ENCODE measurements around the gene SKOR1.

SKOR1 gene

GRCh38 chr15:67796196-67797127 lies 28.8 kb upstream of the SKOR1 start:
- no peak for DNase-seq (ENCODE audit: low read depth)

- no peak for DNase-seq (ENCODE audit: low read depth)
Measured at GRCh38 chr15:67799801-67800205, 25.5 kb upstream of the SKOR1 start.

- no peak for DNase-seq (ENCODE audit: low read depth)
Measured at GRCh38 chr15:67801142-67801541, 24.2 kb upstream of the SKOR1 start.

DNA sequence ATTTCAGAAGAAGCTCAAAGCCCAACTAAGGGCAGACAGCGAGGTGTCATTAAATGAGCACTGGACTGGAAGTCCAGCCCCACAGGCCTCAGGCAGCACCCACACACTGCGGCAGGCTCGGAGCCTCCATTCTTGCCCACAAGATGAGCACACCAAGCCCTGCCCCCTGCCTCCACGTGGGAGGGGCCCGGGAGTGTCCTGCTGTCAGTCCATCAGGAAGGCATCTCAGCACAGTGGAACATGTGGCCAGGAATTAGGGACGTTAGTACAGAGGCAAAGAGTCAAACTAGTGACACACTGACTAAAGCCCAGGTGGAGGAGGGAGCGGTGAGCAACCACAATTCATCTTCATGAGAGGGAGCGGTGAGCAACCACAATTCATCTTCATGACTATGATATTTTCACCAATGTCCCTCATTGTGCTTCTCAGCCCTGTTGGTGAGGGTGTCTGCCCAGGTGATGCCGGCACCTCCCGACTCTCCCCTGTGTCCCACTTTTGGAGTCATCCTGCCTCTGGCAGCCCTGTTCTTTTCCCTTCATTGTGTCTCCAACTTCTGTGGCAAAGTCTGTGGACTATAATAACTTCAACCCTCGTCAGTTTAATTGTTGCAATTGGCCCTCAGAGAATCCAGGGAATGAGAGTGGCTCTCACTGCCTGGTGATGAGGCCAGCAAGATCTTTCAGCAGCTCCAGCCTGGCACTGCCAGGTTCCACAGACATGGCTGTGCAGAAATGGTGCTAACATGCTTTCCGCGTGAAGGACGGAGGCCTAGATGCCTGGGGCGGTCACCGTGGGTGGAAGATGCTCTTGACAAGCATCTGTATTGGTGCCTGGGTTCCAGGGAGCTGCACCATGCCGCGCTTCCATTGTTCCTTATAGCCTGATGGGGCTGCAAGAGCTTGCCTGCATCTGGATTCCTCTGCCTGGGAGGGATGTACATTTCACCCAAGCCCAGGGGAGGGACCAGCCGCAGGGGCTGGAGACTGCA lies 23.1 kb upstream of the SKOR1 start:
- no peak for DNase-seq (ENCODE audit: low read depth)

DNA sequence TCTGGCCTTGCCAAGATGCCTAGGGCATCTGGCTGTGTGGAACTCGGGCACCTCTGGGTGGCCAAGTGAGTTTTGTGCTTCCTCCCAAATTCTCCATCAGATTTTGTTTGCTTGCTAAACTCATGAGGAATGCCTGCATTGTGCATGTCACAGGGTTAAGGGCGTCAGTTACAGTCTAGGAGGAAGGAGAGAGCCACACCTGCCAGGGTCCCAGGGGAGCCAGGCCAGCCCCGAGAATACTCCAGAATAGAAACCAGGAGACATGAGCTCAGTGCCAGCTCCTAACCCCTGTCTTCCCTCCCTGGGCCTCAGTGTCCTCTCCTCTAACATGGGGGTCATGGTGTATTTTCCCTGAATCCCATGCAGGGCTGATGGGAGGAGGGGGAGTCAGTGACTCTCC lies 22.0 kb upstream of the SKOR1 start:
- no peak for DNase-seq (ENCODE audit: low read depth)

- no peak for DNase-seq (ENCODE audit: low read depth)
Measured at GRCh38 chr15:67803996-67804843, 21.1 kb upstream of the SKOR1 start.

GRCh38 chr15:67805008-67805665 lies 20.2 kb upstream of the SKOR1 start:
- DNase-seq (ENCODE audit: low read depth), result no peak

DNA sequence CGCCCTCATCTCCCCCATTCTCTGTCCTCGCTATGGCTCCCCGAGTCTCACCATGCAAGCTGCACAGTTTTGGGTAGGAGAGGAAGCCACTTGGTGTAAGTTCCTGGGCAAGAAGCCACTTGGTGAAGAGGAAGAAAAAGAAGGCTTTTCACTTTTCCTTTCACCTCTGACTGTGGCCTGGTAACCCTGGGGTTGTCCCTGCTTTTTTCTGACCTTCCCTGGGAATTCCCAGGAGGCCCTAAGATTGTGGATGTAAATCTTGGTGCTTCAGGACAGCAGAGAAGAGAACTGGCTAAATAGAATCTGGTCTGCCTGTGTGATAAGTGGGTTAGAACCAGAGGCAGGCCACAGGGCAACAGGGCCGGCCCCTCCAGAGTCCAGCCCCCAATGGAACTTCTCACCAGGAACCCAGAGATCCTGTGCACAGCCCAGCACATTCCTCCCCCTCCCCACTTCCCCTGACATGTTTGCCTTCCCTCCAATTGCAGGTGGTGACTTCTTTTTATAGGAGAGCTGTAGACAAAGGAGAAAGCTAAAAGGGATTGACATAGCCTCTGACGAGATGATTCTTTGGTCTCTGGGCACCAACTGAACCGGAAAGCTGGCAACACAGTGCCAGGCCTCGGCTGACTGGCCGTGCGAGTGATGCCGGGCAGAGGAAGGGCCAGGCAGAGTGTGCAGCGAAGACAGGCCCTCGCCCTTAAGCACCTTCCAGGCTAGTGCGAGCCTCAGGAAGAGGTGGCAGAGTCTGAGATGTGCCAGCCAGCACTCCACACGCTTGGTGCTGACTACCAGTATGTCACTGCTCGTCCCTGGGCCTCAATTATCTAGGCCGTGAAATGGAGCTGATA lies 19.4 kb upstream of the SKOR1 start:
- DNase-seq (ENCODE audit: low read depth), result no peak

DNA sequence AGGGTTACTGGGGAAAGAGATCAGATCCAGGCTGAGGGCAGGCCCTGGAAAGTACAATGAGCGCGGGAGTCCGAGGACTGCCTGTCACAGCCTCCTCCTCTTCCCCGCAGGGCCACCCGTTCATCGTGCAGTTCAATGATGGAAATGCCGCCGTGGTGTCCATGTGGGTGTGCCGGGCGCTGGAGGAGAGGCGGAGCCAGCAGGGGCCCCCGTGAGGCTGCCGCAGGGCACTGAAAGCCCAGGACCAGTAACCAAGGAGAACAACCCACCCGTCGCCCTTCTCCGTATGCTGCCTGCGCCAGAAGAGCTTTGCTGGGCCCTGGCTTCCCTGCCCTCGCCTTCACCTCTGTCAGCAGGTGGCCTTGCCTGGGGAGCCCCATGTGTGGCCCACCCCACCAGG lies 18.8 kb upstream of the SKOR1 start:
- DNase-seq (ENCODE audit: low read depth), result no peak

- DNase-seq (ENCODE audit: low read depth), result no peak
Measured at GRCh38 chr15:67807141-67807540, 18.2 kb upstream of the SKOR1 start.

GRCh38 chr15:67807836-67808235 lies 17.5 kb upstream of the SKOR1 start:
- DNase-seq (ENCODE audit: low read depth), result no peak

DNA sequence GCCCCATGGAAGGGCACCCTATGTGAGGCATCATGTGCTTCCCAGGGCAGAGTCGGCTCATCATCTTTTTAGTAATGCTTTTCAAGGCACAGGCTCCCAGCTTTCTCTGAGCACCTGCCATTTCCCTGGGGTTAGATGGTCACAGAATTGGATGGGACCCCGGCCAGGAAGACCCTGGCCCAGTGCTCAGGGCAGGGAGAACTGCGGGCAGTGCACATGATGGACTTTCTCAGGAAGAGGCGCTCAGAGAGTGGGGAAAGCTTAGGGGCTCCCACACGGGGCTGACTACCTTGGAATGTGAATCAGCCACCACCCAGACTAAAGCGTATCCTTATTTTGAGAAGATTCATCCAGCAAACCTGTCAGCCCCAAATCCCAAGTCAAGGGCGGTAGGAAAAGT lies 16.5 kb upstream of the SKOR1 start:
- DNase-seq (ENCODE audit: low read depth), result no peak

DNA sequence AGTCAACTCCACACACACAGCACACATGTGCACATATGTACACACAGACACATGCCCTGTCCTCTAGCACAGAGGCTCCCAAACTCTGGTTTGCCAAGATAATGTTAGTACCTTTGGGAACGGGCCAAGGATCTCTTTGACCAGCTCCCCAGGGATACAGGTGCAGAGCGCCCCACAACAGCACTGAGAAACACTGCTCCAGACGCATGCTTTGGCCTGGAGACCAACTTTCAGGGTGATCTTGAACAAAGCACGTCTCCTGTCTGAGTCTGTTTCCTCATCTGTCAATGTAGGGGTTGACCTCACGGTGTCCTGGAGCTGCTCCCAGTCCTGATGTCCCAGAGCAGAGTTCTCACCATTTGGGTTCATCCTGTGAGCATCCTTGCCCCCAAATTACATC lies 15.9 kb upstream of the SKOR1 start:
- no peak for DNase-seq (ENCODE audit: low read depth)

GRCh38 chr15:67809866-67810265 lies 15.4 kb upstream of the SKOR1 start:
- DNase-seq (ENCODE audit: low read depth), result no peak

DNA sequence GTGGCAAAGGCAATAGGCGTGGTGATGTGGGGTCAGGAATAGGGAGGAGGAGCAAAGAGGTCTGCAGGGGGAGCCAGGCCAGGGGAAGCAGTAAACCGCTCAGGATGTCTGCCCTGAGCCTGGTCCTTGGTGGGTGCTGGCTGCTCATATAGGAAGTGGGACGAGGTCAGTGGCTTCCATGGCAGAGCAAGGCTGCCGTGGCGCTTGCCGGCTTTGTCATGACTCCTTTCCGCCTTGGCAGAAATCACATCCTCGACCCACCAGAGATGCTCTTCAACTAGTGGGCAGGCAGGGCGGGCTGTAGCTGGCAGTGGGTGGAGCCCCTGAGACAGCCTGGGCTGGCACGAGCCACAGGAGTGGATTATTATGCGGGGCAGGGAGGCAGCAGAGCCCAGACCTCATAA lies 13.1 kb upstream of the SKOR1 start:
- DNase-seq (ENCODE audit: low read depth), result no peak

GRCh38 chr15:67813104-67813634 lies 12.1 kb upstream of the SKOR1 start:
- DNase-seq (ENCODE audit: low read depth), result no peak

DNA sequence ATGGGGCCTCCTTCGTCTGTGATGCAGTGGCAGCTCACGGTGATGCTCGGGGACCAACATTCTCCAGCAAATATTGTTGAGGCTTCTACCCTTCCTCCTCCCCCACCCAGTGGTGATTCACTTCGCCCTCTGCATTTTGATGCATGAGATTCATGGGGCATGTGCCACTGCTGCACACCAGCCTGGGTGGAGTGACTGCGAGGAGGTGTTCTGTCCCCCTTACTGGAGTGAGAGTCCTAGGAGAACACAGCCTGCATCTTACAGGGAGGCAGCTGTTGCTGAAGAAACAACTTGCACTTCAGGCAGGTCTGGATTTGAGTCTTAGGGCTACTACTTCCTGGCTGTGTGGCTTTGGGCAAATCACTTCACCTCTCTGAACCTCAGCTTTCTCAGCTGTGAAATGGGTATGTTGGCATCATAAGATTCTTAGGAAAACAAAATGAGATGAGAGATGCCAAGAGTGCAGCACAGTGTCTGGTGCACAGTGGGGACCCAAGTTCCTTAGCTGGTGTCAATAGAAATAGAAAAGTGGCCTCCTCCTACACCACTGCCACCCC lies 10.2 kb upstream of the SKOR1 start:
- DNase-seq (ENCODE audit: low read depth), result no peak

DNA sequence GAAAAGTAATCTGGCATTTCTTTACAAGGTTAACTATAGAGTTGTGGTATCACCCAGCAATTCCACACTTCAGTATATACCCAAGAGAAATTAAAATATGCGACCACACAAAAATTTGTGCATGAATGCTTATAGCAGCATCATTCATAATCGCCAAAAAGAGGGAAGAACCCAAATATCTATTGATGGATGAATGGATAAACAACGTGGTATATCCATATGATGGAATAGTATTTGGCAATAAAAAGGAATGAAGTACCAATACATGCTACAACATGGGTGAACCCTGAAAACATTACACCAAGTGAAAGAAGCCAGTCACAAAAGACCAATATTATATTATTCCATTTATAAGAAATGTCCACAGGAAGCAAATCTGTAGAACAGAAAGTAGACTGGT lies 8.6 kb upstream of the SKOR1 start:
- DNase-seq (ENCODE audit: low read depth), result no peak

GRCh38 chr15:67818464-67818863 lies 6.8 kb upstream of the SKOR1 start:
- no peak for DNase-seq (ENCODE audit: low read depth)

- no peak for DNase-seq (ENCODE audit: low read depth)
Measured at GRCh38 chr15:67819636-67820035, 5.7 kb upstream of the SKOR1 start.
